K562 (cell line): Measurements from ENCODE around the gene CYTH4. TPM values are rescaled to one million over a fixed set of nuclear protein-coding genes. Genes with fewer than 3 reads are reported as not detected.

ENCODE experiments used
- ATAC-seq: fragments of 200-7000 bp; cut with Tn5 transposase; 3 replicates; pipeline ENCODE4 v1.9.1; 2020; ENCODE audit warnings: moderate library complexity
- BruUV-seq: library from RNA; stranded (reverse); fragments of 400-500 nt; replicated peaks from 2 replicates; lab custom pipeline; 2021; lab: Mats Ljungman, UMichigan
- CTCF ChIA-PET: fragments of 300-600 bp; formaldehyde crosslinking; extraction: SDS; loops from one replicate; lab custom pipeline; 2021; ENCODE audit warnings: low intra/inter-chr PET ratio; lab: Yijun Ruan, JAX
- POLR2A ChIA-PET: fragments of 300-600, 350-650 bp; sonication (Branson Sonifier 250); formaldehyde crosslinking; extraction: SDS; loops from one replicate; lab custom pipeline; 2021; ENCODE audit warnings: antibody characterized with exemption, inconsistent platforms; lab: Yijun Ruan, JAX
- DNase-seq, 4 experiments: peaks; one replicate each; pipeline versions ENCODE4 v3.0.0 to v3.0.0-alpha.2; 2011 to 2018; ENCODE audit warnings: low spot score in 3 of 4, mixed read lengths in 3 of 4; ENCODE audit errors: extremely low read depth in 1 of 4
- FAIRE-seq: peaks from 2 replicates; lab custom pipeline; 2011; peaks lifted over from hg19 to GRCh38; lab: Jason Lieb, UNC
- H2AFZ ChIP-seq: 2 replicates; pipeline ENCODE4 v1.6.0; 2011; ENCODE audit warnings: low read depth, low read length, control low read depth, inconsistent platforms
- H3K27ac ChIP-seq: fragments of 200-600 bp; 3 replicates; pipeline ENCODE4 v1.8.0; 2011; ENCODE audit warnings: low read depth, mild to moderate bottlenecking, control low read depth, inconsistent platforms, low read length, moderate library complexity, mixed read lengths; ENCODE audit errors: extremely low read depth
- H3K27me3 ChIP-seq, 2 experiments: fragments of 300-600 bp in 1 of 2; 2 replicates in 1 of 2; 3 replicates in 1 of 2; pipeline versions ENCODE4 v1.6.0 to v1.8.0; 2011; ENCODE audit warnings: inconsistent platforms in 2 of 2, low read length in 2 of 2, mild to moderate bottlenecking in 1 of 2, mixed read lengths in 1 of 2, moderate library complexity in 1 of 2; ENCODE audit not compliant: control insufficient read depth in 2 of 2, insufficient read depth in 2 of 2
- H3K36me3 ChIP-seq: fragments of 300-600 bp; 3 replicates; pipeline ENCODE4 v1.8.0; 2011; ENCODE audit warnings: mild to moderate bottlenecking, low read length, inconsistent platforms; ENCODE audit not compliant: control insufficient read depth, insufficient read depth
- H3K4me1 ChIP-seq, 2 experiments: fragments of 200-600 bp in 1 of 2; replicated peaks in 1 of 2; 2 replicates in 1 of 2; 3 replicates in 1 of 2; pipeline versions ENCODE4 v1.5.1 to v1.8.0; 2011; ENCODE audit warnings: inconsistent platforms in 2 of 2, low read length in 2 of 2, mild to moderate bottlenecking in 1 of 2, mixed read lengths in 1 of 2, moderate library complexity in 1 of 2; ENCODE audit not compliant: control insufficient read depth in 2 of 2, insufficient read depth in 2 of 2
- H3K4me2 ChIP-seq: 2 replicates; pipeline ENCODE4 v1.6.1; 2011; ENCODE audit warnings: low read length, control low read depth, inconsistent platforms, mixed read lengths; ENCODE audit not compliant: insufficient read depth
- H3K4me3 ChIP-seq: fragments of 200-600 bp; sonication (generic), shearing (Covaris generic); 2 replicates; pipeline ENCODE4 v1.5.1; 2016; ENCODE audit warnings: control low read depth, inconsistent platforms
- H3K79me2 ChIP-seq: fragments of 200-600 bp; 3 replicates; pipeline ENCODE4 v1.8.0; 2011; ENCODE audit warnings: low read length, inconsistent platforms; ENCODE audit not compliant: control insufficient read depth, insufficient read depth
- H3K9ac ChIP-seq, 2 experiments: 2 replicates each; pipeline versions ENCODE4 v1.6.0 to v1.6.1; 2011; ENCODE audit warnings: low read depth in 2 of 2, low read length in 2 of 2, control low read depth in 1 of 2, inconsistent platforms in 1 of 2, mild to moderate bottlenecking in 1 of 2, mixed read lengths in 1 of 2; ENCODE audit not compliant: insufficient read depth in 1 of 2
- H3K9me1 ChIP-seq: one replicate; pipeline ENCODE4 v1.6.0; 2011; ENCODE audit warnings: inconsistent platforms, mild to moderate bottlenecking, low read length, moderate library complexity; ENCODE audit not compliant: control insufficient read depth, insufficient read depth
- H3K9me3 ChIP-seq: replicated peaks from 2 replicates; pipeline ENCODE4 v1.5.1; 2011; ENCODE audit warnings: low read depth, low read length, inconsistent platforms; ENCODE audit not compliant: control insufficient read depth, insufficient read depth
- H4K20me1 ChIP-seq: replicated peaks from 2 replicates; pipeline ENCODE4 v1.6.1; 2011; ENCODE audit warnings: low read length, inconsistent platforms, mixed read lengths; ENCODE audit not compliant: control insufficient read depth, insufficient read depth
- KLF16 ChIP-seq: IDR thresholded peaks from 2 replicates; pipeline ENCODE4 v1.6.1; 2016; ENCODE audit warnings: antibody characterized with exemption
- PCBP1 ChIP-seq: fragments of 200-400 bp; formaldehyde crosslinking; IDR thresholded peaks from 2 replicates; pipeline ENCODE4 v1.6.1; 2018; ENCODE audit warnings: mild to moderate bottlenecking, low read depth, low read length; ENCODE audit not compliant: poor library complexity, severe bottlenecking
- ZNF140 ChIP-seq: fragments of 250-450 bp; sonication (Bioruptor Pico); IDR thresholded peaks from 2 replicates; pipeline ENCODE4 v1.8.0; 2021; ENCODE audit warnings: moderate library complexity, mild to moderate bottlenecking, inconsistent platforms
- WGBS: fragments of 100-300 bp; shearing (Covaris generic); methylation state at CpG from one replicate; pipeline ENCODE4 v1.1.6; 2016; ENCODE audit warnings: low coverage, mixed read lengths; ENCODE audit not compliant: insufficient coverage; ENCODE audit errors: missing lambda C conversion rate; 5-methylcytosine and 5-hydroxymethylcytosine counted together
- in situ Hi-C: fragments of 300-500 bp; cut with MboI; formaldehyde crosslinking; loops from 4 replicates; pipeline ENCODE4 v1.15.0; 2018; ENCODE audit warnings: inconsistent platforms, mixed read lengths
- intact Hi-C: fragments of 100-400 bp; cut with micrococcal nuclease; formaldehyde crosslinking; loops from 2 replicates; pipeline ENCODE4 v1.14.2; 2022
- polyA plus RNA-seq, 8 experiments: library from polyadenylated mRNA; depleted of rRNA in 4 of 8; stranded (reverse) in 5 of 8; unstranded in 3 of 8; fragments of >200 nt; fragmentation: Nextera tagmentation in 2 of 8; fragmentation: Illumina TruSeq in 1 of 8; extraction: Ambion mirVana in 2 of 8; extraction: Trizol in 1 of 8; gene quantifications; 2 replicates each; pipeline versions ENCODE4 v1.2.1 to v1.2.3, GENCODE V29; 2011 to 2014; ENCODE audit warnings: inconsistent platforms in 1 of 8, missing spikeins in 1 of 8
- total RNA-seq, 7 experiments: library from RNA; depleted of rRNA in 6 of 7; stranded (reverse); fragments of >200 nt in 6 of 7; fragmentation: Illumina TruSeq in 2 of 7; extraction: Trizol in 2 of 7; gene quantifications; 2 replicates each; pipeline versions ENCODE4 v1.2.1 to v1.2.3, GENCODE V29; 2011 to 2021; ENCODE audit warnings: low replicate concordance in 1 of 7
- TF ChIP-seq, protein P1 (sequence below): fragments of 450-650 bp; formaldehyde crosslinking; IDR thresholded peaks from 2 replicates; pipeline ENCODE4 v1.4.0; 2020; ENCODE audit warnings: mild to moderate bottlenecking, mixed read lengths

Gene CYTH4
- total and polyA plus RNA-seq, 9 of the 15 experiments (the other 6 are each of a cell fraction or from before 2014, with no cell fraction given): 0.03 to 2.0 (median 0.61) TPM; not detected in 1

DNA sequence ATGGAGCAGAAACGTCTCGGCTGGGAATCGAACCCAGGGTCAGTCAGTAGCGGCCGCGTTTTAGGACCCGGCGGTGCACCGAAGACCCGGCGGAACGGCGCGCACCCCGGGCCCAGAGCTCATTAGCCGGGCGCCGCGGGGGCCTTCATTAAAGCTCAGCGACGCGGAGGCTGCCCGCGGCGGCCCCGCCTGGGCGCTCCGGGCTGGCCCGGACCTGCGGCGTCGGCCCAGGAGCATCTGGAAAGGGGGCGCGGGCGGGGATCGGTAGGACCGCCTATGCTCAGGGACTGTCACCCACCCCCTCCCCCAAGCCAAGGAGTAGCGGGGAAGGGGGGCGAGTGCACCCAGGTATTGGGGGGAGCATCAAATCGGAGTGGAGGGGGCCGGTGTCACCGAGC, 52.2 kb downstream of the CYTH4 start:
- peaks cover 16 to 58% of the 10 kb centered on the region in 2 experiments; a peak in 4 of 5 replicates for H3K27me3 ChIP-seq
- POLR2A ChIA-PET: no interaction called here

More for the DNA sequence above, 52.2 kb downstream of the CYTH4 start:
- CTCF ChIA-PET: no interaction called here
- FAIRE-seq: no peak
- in situ Hi-C loops: no loop called here
- TF ChIP-seq, protein P1, sequence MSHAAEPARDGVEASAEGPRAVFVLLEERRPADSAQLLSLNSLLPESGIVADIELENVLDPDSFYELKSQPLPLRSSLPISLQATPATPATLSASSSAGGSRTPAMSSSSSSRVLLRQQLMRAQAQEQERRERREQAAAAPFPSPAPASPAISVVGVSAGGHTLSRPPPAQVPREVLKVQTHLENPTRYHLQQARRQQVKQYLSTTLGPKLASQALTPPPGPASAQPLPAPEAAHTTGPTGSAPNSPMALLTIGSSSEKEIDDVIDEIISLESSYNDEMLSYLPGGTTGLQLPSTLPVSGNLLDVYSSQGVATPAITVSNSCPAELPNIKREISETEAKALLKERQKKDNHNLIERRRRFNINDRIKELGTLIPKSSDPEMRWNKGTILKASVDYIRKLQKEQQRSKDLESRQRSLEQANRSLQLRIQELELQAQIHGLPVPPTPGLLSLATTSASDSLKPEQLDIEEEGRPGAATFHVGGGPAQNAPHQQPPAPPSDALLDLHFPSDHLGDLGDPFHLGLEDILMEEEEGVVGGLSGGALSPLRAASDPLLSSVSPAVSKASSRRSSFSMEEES: no peak
- TF ChIP-seq KLF16: no peak
- peak; percentile 65 for TF ChIP-seq PCBP1
- TF ChIP-seq ZNF140: no peak
- TF ChIP-seq, all 486 proteins: peak for 1
- Histone ChIP-seq H3K4me2 (no peak overlapping the region), H3K36me3 (no peaks in the 10 kb centered on the region), H4K20me1 (no peaks in the 10 kb centered on the region; the same call in 1 of the 2 replicates), H3K9ac (no peak overlapping the region), H3K27ac (no peak overlapping the region), H2AFZ (no peak overlapping the region), H3K4me3 (no peak overlapping the region), H3K4me1 (peaks cover 0 to 39% of the 10 kb centered on the region in 2 experiments; a peak in 3 of 5 replicates), H3K9me3 (no peaks in the 10 kb centered on the region), H3K9me1 (no peaks in the 10 kb centered on the region), H3K79me2 (no peaks in the 10 kb centered on the region)
- 3% methylated on average over 6 of the region's 42 CpGs for WGBS
- ATAC-seq (no peak), DNase-seq (no peak)
- intact Hi-C loops: no loop called here
- no TSS peak for BruUV-seq
